NCI-H1436 (cell line): ENCODE measurements around the gene ZMPSTE24.

ENCODE experiments used
- DNase-seq: peaks from one replicate; lab custom pipeline; 2025; lab: John Stamatoyannopoulos, UW

The ZMPSTE24 gene

DNA sequence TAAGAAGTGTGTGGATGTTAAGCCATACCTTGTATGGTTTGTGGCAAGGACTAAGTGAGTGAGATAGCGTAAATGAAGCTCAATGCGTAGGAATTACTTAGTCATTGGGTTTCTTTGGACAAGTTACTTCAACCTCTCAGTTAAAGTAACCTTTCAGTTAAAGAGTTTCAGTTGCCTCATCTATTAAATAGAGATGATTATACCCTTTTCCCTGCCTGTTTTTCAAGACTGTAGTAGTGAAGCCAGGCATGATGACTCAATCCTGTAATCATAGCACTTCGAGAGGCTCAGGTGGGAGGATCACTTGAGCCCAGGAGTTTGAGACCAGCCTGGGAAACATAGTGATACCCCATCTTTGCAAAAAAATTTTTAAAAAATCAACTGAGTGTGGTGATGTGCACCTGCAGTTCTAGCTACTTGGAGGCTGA is 6.3 kb downstream of the ZMPSTE24 start:
- DNase-seq, result no peak

DNA sequence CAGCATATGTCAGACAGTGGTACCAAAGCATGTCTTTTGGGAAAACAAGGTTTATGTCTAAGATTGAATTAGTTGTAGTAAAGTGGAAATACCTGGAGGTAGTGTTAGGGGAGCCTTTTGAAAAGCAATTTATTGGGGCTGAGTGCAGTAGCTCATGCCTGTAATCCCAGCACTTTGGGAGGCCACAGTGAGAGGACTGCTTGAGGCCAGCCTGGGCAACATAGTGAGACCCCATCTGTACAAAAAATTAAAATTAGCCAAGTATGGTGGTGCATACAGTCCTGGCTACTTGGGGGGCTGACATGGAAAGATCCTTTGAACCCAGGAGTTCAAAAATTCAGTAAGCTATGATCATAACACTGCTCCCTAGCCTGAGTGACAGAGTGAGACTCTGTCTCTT is 7.3 kb downstream of the ZMPSTE24 start:
- no peak for DNase-seq

DNA sequence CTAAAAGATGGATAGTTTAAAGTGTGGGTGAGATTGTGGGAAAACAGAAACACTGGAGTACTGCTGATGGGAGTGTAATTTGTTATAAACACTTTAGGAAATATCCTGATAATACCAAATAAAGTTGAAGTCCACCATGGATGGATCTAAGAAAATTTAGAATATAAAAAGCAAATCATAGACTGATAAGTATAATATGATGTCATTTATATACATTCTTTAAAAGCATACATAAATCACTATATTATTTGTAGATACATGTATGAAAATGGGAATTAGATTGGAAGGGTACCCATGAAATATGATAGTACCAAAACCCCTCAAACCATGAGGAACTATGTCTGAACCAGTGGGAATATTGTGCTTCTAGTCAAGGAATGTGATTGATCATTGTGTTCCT is 7.9 kb downstream of the ZMPSTE24 start:
- DNase-seq, result no peak

DNA sequence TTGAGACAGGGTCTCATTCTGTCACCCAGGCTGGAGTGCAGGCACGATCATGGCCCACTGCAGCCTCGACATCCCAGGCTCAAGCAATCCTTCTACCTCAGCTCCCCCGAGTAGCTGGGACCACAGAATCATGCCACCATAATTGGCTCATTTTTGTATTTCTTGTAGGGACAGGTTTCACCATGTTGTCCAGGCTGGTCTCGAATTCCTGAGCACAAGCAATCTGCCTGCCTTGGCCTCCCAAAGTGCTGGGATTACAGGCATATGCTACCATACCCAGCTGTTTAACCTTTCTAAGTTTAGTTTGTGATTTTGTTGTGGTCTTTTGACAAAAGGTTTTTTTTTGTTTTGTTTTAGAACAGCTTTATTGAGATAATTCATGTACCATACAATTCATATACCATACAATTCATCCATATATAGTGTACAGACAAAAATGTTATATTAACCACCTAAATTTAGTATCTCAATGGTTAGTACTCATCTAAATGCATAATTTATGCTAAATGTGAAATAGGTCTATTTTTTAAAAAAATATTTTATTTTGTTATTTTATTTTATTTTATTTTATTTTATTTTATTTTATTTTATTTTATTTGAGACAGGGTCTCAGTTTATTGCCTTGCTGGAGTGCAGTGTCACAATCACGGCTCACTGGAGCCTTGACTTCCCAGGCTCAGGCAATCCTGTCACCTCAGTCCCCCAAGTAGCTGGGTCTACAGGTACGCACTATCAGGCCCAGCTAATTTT is 8.9 kb downstream of the ZMPSTE24 start:
- DNase-seq, result no peak

DNA sequence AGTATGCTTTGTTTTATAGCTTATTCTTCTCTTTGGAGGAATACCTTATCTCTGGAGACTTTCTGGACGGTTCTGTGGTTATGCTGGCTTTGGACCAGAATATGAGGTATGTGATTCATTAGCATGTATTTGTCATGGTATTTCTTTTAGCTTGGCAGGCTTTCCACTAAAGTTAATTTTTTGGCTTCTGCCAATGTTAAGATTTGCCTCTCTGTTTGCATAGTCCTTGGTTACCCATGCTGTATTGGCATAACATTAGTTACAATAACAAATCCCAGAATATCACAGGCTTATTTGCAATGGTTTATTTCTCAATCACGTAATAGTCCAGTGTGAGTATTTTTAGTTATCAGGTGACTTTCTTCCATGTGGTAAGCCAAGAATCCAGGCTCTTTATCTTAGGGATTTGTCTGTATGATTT is 9.7 kb downstream of the ZMPSTE24 start:
- DNase-seq, result no peak

DNA sequence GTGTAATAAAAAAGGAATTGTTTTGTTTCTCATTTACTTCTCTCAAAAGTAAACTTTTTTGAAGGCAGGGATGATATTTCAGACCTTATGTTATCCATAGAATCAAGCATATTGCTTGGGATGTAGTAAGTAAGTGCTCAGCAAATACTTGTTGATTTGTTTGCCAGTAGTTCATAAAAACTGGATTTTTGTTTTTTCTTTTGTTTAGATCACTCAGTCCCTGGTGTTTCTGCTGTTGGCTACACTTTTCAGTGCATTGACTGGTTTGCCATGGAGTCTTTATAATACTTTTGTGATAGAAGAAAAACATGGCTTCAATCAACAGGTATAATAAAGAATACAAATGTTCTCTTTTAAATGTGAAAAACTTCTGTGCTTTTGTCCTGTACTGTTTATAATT is 10.2 kb downstream of the ZMPSTE24 start:
- DNase-seq, result no peak

DNA sequence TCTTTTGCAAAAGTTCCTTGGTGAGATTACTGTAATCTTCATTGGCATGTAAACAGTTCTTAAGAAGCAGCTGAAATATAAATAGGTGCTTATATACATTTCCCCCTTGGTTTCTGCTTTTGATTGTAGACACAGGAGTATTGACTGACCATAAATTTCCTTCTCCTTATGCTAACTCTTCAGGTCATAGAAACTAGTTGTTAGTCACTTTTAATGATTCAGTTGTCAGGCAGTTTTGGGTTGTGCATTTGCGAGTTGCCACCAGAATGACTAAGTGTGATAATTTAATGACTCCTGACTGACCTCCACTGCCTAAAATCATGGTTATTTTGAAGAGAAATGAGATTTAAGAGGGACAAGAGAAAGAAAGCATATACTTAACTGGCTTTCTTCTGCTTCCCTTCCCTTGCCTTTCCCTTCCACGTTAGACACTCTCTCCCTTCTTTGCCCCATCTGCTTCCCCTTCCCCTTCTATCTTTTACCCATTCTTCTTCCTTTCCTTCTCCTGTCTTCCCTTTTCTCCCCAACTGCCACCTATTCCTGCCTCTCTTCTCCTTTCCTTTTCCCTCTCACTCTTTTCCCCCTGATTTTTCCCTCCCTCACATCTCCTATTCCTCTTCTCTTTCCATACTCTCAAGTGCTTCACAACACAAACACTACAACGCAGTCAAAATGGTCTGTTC is 12.3 kb downstream of the ZMPSTE24 start:
- no peak for DNase-seq

DNA sequence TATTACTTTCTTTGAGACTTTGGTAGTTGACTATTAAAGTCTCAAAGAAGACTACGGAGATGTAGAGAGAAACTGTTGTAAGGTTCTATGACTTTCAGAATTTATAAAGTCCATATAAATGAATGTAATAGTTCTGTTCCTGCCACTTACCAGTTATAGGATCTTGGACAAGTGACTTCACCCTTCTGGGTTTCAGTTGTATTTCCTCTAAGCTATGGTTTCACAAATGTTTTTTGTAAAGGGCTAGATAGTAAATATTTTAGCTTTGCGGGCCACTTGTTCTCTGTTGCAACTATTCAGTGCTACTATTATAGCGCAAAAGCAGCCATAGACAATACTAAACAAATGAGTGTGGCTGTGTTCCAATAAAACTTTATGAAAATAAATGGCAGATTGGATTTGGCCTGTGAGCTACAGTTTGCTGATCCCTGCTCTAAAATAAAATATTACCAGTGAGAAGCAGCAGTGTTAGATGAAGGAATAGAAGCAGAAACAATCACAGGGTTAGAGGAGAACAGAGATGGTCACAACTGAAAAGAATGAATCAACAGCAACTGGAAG is 14.7 kb downstream of the ZMPSTE24 start:
- DNase-seq, result no peak

DNA sequence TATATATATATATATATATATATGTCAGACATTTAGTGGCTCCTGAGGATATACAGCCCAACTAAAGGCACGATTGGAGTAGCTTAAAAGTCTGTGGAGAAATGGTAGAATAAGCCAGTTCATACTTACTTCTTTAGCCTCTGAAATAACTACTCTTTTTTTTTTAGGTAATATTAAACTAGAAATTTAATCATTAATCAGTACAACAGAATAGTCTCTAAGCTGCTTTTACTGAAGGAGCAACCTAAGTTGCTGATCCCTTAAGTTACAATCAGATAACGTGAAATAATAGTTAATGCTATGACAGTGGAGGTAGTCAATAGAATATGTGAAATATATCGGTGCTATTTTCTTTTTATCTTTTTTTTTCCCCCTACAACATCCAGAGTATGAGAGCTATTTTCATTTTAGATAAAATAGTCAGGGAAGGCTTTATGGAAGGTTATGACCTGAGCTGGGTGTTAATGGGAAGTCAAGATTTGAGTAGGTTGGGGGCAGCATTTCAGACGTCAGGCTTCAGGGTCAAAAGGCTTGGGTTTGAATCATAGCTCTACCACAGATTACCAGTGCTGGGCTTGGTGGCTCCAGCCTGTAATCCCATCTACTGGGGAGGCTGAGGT is 15.6 kb downstream of the ZMPSTE24 start:
- no peak for DNase-seq

DNA sequence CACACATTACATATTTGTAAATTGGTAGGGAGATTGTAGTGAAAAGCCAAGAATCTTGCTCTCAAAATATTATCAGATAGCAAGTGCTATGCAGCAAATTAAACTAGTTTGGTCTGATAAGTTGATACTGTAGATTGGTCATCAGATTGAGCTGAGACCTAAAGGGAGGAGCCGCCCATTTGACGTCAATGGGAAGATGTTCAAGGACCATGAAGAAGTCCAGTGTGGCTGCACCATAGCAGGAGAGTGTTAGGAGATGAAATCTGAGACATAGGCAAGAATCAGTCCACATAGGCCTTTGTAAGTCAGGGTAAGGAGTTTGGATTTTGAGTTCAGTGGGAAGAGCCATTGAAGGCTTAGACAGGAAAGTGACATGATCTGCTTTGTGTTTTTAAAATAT is 16.3 kb downstream of the ZMPSTE24 start:
- no peak for DNase-seq

DNA sequence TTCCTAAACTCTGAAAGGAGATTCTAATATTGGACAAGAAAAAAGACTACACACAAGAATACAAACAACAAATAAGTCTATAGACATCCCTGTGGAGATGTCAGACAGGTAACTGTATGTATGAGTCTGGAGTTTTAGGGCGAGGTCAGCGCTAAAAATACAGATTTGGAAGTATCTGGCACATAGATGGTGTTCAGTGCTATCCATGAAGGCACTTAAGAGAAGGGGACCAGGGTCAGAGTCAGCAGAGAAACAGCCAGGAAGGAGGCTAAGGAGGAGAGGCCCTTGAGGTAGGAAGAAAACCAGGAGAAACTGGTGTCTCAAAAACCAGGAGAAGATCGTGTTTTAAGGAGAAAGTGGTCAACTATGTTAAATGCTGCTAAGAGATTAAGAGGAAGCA is 18.1 kb downstream of the ZMPSTE24 start:
- DNase-seq, result no peak

DNA sequence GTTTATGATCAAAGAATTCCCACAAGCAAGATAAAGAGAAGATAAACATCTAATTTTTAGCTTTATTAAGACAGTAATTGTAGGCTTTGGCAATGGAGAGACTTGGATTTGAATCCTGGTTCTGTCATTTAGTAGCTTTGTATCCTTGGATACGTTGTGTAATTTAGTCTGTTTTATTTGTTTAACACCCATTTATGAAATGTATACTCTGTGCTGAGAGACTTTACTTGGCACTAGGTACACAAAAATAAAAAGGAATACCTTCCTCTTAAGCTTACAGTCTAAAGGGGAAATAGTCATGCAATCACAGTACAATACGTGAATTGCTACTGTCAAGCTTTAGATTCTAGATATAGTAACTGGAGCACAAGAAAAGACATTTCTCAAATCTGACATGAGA is 23.8 kb downstream of the ZMPSTE24 start:
- no peak for DNase-seq

DNA sequence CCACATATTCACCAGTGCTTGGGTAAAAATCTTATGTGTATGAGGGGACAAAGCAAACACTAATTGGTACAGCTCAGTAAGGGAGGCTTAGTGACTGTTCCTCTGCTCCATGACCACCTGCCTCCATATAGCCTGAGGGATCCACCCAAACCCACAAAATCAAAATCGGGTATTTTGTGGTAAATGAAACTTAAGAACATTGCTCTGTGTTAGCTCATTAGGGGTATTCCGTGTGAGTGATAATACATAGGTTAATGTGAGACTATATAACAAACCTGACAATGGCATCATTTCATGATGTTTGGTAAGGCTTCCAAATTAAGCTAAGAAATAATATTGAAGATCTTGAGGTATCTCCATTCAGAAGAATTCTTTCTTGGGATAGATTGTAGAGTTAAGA is 33.3 kb downstream of the ZMPSTE24 start:
- DNase-seq, result no peak

DNA sequence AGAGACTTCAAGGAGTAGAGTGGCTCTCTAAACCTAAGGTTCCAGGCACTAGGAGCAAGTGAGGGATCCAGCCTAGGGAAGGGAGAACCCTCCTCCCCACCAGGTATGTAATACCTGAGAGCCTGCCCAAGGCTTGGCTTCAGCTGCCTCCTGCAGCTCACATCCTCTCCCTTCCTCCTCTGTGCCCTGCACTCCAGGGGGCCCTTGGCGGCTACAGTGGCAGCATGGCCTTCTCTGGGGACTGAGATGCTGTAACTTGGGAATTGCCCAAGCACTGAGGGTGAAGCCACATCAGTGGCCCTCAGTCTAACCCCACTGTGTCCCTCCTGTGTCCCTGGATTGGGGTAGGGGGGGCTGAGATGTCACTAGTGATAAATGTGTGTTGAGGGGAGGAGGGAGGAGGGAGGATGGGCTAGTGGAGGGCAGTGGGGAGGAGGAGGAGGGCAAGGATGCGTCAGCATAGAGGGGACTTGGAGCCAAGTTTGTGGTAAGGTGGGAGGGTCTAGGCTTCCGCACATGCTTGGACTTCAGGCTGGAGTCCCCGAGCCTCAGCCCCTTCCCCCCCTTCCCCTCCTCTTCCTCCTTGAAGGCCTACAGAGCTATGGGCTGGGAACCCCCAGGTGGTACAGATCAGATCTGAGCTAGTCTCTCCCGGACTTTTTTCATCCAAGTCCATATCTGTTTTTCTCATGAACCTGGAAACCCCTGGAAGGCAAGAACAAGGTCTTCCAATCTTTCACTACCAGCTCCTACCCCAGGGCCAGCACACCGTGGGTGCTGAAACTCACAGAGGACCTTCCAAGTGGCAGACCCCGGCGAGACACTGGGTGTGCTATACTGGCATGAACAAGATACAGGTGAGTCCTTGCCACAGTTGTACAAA is 41.6 kb downstream of the ZMPSTE24 start:
- DNase-seq, result no peak

DNA sequence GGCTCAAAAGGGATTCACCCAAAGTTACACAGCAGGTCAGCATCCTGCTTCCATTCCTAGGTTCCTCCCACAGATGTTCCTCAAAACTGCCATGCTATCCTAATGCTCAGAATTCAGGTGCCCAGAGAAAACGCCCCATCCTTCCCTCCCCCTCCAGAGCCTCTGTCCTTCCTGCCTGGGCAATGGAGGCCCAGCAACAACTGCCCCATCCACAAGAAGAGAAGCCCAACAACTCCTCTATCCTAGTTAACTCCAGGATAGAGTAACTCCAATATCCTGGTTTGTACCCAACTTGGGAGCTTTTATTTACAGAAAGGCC is 42.2 kb downstream of the ZMPSTE24 start:
- DNase-seq, result no peak

DNA sequence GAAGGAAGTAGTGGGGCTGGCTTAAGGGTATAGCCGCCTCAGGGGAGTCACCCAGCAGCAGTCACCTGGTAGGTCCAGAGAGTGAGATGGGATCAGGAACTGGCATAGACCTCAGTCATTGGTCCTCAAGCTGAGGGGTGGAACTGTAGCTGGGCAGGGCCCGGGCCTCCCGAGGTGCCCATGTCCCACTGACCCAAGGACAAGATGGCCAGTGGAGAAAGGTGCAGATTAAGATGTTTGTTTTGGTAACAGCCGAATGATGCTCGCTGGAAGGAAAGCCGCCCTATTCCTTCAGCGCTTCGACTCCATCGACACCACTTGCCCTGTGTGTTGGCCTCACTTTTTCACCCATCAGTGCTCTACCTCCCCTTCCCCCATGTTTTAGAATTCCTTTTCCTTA is 42.6 kb downstream of the ZMPSTE24 start:
- no peak for DNase-seq

DNA sequence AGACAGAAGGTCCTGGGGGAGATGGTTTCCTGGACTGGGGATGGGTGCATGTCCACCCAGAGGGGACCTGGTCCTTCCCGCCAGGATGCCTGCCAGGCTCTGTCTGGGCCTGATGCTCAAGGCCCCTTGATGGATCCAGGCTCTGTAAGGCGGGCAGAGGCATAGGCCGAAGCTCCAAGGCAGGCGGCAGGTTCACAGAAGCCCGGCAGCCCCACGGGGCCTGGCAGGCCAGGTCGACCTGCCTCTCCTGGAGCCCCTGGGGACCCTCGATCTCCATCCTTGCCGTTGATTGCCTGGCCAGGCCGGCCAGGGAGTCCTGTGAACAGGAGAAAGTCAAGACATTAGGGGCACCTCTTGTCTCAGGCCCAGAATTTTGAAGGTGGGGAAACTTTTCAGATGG is 43.0 kb downstream of the ZMPSTE24 start:
- no peak for DNase-seq

DNA sequence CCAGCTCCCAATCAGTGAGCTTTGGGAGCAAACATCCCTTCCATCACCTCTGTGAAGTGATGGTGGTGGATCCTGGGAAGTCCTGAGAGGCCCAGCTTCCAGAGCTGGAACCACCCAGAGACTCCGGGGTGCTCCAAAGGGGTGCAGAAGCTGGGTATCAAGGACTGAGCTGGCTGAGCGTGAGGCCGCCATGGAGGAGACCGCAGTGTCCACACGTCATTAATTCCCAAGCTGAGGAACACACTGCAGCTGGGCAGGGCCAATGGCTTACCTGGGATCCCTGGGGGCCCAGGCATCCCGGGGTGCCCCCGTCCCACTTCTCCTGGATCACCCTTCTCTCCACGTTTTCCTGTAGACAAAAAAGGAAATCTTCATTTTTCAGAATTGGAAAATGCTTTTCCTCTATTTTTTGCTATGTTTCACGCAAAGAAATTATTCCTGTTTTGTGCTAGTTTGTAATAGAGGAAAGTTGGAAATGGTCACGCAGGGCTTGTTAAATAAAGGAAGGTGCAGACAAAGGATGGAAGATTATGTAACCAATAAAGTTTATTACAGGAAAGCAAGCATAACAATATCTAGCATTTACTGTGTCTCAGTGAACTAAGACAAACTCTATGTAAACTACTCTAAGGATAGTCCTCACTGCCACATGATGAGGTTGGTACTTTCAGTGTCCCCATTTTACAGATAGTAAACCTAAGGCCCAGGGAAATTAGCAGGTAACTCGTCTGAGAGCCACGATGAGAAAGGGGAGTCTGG is 43.7 kb downstream of the ZMPSTE24 start:
- DNase-seq, result no peak

DNA sequence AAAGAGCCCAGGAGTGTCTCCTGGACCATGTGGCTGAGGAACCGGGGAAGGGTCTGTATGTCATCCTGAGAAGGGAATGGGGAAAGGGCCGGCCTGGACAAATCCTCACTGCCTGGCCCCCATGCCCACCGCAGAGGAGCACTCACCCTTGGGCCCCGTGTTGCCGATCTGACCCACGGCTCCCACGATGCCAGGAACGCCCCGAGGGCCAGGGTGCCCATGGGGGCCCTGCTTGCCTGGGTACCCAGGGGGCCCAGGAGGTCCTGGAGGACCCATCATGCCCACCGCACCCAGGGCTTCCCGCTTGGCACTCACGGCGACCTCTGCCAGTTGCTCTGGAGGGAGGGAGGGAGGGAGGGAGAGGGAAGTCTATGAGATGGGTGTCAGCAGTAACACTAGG is 44.4 kb downstream of the ZMPSTE24 start:
- DNase-seq, result no peak

DNA sequence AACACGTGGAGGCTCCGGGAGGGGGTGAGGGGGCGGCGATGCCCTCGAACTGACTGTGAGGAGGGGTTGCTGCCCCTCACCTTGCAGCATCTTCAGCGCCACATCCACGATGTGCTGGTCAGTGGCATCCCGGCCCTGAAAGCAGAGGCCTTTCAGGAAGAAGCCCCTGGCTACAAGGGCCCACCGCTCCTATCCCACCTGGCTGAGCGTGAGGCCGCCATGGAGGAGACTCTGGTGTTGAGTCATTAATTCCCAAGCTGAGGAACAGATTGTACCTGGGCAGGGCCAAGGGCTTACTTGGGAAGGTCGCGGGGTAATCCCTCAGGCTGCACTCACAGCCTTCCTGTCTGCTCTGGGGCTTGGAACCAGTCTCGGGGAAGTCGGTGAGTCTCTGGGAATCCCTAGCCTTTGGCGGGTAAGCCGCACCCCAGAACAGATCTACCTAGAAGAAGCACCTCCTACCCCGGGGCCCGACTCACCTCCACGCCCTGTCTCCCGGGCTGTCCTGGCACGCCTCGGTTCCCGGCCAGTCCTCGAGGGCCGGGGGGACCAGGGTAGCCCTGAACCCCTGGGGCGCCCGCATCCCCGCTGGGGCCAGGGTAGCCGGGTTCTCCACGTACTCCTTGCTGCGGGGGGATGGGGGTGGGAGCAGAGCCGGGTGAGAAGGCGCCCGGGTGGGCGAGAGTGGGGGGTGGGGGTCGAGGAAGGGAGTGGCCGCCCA is 45.2 kb downstream of the ZMPSTE24 start:
- no peak for DNase-seq

DNA sequence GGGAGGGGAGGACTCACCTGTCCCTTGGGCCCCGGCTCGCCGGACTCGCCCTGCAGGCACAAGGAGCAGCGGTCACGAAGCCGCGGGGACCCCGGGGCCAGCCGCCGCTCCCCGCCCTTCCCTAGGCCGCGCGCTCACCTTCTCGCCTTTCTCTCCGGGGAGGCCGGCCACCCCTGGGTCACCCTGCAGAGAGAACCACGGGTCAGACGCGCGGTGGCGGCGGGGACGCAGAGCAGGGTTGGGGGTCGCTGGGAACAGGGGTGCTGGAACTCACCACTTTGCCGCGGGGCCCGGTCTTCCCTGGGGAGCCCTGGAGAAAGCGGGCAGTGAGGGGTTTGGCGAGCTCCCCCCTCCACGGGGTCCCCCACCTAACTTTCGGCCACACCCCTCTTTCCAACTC is 45.8 kb downstream of the ZMPSTE24 start:
- no peak for DNase-seq
